GM18870 (cell line): ENCODE data around the gene NUCB1.

Experiments used
- ATAC-seq: cut with Tn5 transposase; IDR thresholded peaks from one replicate; pipeline ENCODE4 v1.9.1; 2021; ENCODE audit warnings: moderate library complexity; ENCODE audit not compliant: unreplicated experiment

The NUCB1 gene

GRCh38 chr19:48961673-48962028, 61.5 kb downstream of the NUCB1 start:
- ATAC-seq: no peak

- no peak for ATAC-seq
These were observed 62.1 kb downstream of the NUCB1 start for GRCh38 chr19:48962029-48962848.

- ATAC-seq: no peak
These were observed 62.7 kb downstream of the NUCB1 start for GRCh38 chr19:48962849-48963165.

GRCh38 chr19:48963371-48964204, 63.5 kb downstream of the NUCB1 start:
- no peak for ATAC-seq

GRCh38 chr19:48964205-48965039, 64.3 kb downstream of the NUCB1 start:
- no peak for ATAC-seq

- ATAC-seq: peak; percentile 38
These were observed 65.1 kb downstream of the NUCB1 start, which contains the start of gene FTL for GRCh38 chr19:48965040-48965805. FTL (plus strand) TSS chr19:48965309; CDS start chr19:48965508, 199 bp downstream.

GRCh38 chr19:48965806-48966540, 65.9 kb downstream of the NUCB1 start:
- ATAC-seq: peak; percentile 14

- ATAC-seq: no peak
These were observed 66.6 kb downstream of the NUCB1 start for GRCh38 chr19:48966541-48967345.

- ATAC-seq: no peak
These were observed 67.5 kb downstream of the NUCB1 start for GRCh38 chr19:48967346-48968178.

- no peak for ATAC-seq
These were observed 68.1 kb downstream of the NUCB1 start for GRCh38 chr19:48968179-48968661.

GRCh38 chr19:48968813-48969218, 68.7 kb downstream of the NUCB1 start:
- no peak for ATAC-seq

GRCh38 chr19:48969276-48970138, 69.4 kb downstream of the NUCB1 start:
- no peak for ATAC-seq

- no peak for ATAC-seq
These were observed 70.1 kb downstream of the NUCB1 start for GRCh38 chr19:48970139-48970766.

GRCh38 chr19:48970923-48971395, 70.8 kb downstream of the NUCB1 start:
- no peak for ATAC-seq
